ENCODE data around the gene HYAL2.

HYAL2 gene

DNA sequence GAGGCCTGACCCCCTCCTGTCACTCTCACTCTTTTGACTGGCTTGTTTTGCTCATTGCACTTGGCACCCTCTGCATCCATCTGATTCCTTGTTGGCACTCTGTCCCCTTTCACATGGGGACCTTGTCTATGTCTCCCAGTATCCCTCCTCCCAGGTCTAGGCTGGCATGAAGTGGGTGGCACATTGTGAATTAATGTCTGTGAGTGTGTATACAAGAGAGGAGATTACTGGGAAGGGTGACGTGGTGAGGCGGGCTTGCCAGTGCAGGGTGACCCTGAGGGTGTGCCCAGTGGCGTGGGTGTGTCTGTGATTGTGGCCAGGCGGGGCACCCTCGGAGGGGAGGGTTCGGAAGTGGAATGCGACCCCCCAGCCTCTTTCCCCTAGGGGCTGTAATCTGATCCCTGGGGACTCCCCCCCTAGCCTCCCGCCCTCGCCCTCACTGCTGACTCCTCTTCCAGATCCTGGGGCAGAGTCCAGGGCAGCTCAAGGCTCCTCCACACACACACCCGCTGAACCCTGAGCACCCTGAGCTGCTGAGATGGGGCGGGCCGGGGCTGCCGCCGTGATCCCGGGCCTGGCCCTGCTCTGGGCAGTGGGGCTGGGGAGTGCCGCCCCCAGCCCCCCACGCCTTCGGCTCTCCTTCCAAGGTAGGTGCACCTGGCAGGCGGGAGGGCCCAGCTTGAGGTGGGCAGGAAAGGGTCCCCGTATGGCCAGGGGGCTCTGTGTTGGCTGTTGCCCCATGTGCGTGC is 53.7 kb downstream of the HYAL2 start, which contains the start of gene SEMA3B:
Gene SEMA3B (plus strand): TSS at position 445 of the 749 bp plus-strand sequence. CDS start 94 bp downstream, at position 539.
- no peaks in the 10 kb centered on the region for H3K27me3 ChIP-seq (ENCODE audit: insufficient read depth, insufficient read length)
- H3K36me3 ChIP-seq (ENCODE audit: insufficient read depth, insufficient read length, low read length), result peaks cover 28% of the 10 kb centered on the region
- no peaks in the 10 kb centered on the region for H3K9me3 ChIP-seq (ENCODE audit: insufficient read depth, low read length)
- peak within 1 kb of the TSS; percentile 49 for H3K4me3 ChIP-seq (ENCODE audit: insufficient read length, low read depth)
- no peak for DNase-seq (ENCODE audit: low read depth, low spot score)
- TF ChIP-seq SUZ12 (IDR thresholded peaks at IDR 0.05; ENCODE audit: extremely low read depth, insufficient read depth, insufficient read length) (no peak), YY1 (IDR thresholded peaks at IDR 0.05; ENCODE audit: insufficient read depth, insufficient read length) (no peak), ZNF274 (IDR thresholded peaks at IDR 0.05; ENCODE audit: low read depth, low read length) (no peak)
- peaks cover 68% of the 10 kb centered on the region for H3K4me1 ChIP-seq (ENCODE audit: insufficient read depth, insufficient read length)
- peak within 1 kb of the TSS; percentile 87 for H3K9ac ChIP-seq (ENCODE audit: insufficient read length, low read depth)

DNA sequence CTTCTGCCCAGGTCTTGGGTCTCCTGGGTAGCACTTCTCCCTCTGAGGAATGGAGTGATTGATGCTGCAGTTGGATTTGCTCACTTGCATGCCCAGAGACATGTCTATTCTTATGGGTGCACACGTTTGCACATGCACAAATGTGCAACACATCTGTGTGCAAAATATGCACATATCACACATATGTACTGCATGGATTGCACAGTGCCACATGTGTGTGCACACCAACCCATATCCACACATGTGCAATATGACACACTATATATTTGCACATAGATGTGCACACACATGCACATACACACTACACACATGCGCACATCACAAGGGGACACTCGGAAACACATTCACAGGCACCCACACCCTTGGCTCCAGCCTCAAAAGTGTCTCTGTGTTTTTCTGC is 54.3 kb downstream of the HYAL2 start:
- Histone ChIP-seq H3K4me1 (ENCODE audit: insufficient read depth, insufficient read length) (peaks cover 62% of the 10 kb centered on the region), H3K4me3 (ENCODE audit: insufficient read length, low read depth) (peak overlapping the region; percentile 49), H3K27me3 (ENCODE audit: insufficient read depth, insufficient read length) (no peaks in the 10 kb centered on the region), H3K36me3 (ENCODE audit: insufficient read depth, insufficient read length, low read length) (peaks cover 22% of the 10 kb centered on the region), H3K9ac (ENCODE audit: insufficient read length, low read depth) (peak overlapping the region; percentile 43), H3K9me3 (ENCODE audit: insufficient read depth, low read length) (no peaks in the 10 kb centered on the region)
- no peak for DNase-seq (ENCODE audit: low read depth, low spot score)
- TF ChIP-seq SUZ12 (IDR thresholded peaks at IDR 0.05; ENCODE audit: extremely low read depth, insufficient read depth, insufficient read length), result no peak
- TF ChIP-seq ZNF274 (IDR thresholded peaks at IDR 0.05; ENCODE audit: low read depth, low read length), result no peak
- TF ChIP-seq YY1 (IDR thresholded peaks at IDR 0.05; ENCODE audit: insufficient read depth, insufficient read length), result no peak
